Activated CD8-positive, alpha-beta memory T cell treated with anti-CD3 and anti-CD28 coated beads for 4 hours (primary cell): ENCODE data around the gene SH3GL2.

Source experiments
- DNase-seq, 2 donors: peaks; one replicate each; pipeline ENCODE4 v3.0.0-alpha.2; 2020; ENCODE audit warnings: low read depth in 2 of 2

The SH3GL2 gene

GRCh38 chr9:17810728-17811571, 232.1 kb downstream of the SH3GL2 start:
- no peak for DNase-seq

GRCh38 chr9:17813798-17814197, 234.9 kb downstream of the SH3GL2 start:
- no peak for DNase-seq

- DNase-seq, result no peak
These were observed 237.7 kb downstream of the SH3GL2 start for GRCh38 chr9:17816431-17817027.

GRCh38 chr9:17824191-17824590, 245.3 kb downstream of the SH3GL2 start:
- no peak for DNase-seq

GRCh38 chr9:17824616-17825264, 245.9 kb downstream of the SH3GL2 start:
- DNase-seq, result no peak

- no peak for DNase-seq
These were observed 246.4 kb downstream of the SH3GL2 start for GRCh38 chr9:17825265-17825659.

GRCh38 chr9:17829064-17829463, 250.2 kb downstream of the SH3GL2 start:
- no peak for DNase-seq

- no peak for DNase-seq
These were observed 251.0 kb downstream of the SH3GL2 start for GRCh38 chr9:17829812-17830385.

- DNase-seq, result no peak
These were observed 253.9 kb downstream of the SH3GL2 start for GRCh38 chr9:17832812-17833211.

GRCh38 chr9:17833846-17834245, 255.0 kb downstream of the SH3GL2 start:
- DNase-seq, result no peak

- DNase-seq, result no peak
These were observed 259.1 kb downstream of the SH3GL2 start for GRCh38 chr9:17837965-17838364.

- DNase-seq, result no peak
These were observed 260.9 kb downstream of the SH3GL2 start for GRCh38 chr9:17839776-17840175.

- DNase-seq, result no peak
These were observed 264.4 kb downstream of the SH3GL2 start for GRCh38 chr9:17843236-17843635.
